Stimulated activated CD8-positive, alpha-beta memory T cell treated with anti-CD3 and anti-CD28 coated beads, Interleukin-15, amount 100 ng/mL, for 48 hours (primary cell): ENCODE measurements around the gene SLIT3.

ENCODE experiments used
- DNase-seq, 2 donors: peaks; one replicate each; pipeline ENCODE4 v3.0.0-alpha.2; 2020; ENCODE audit warnings: low read depth in 2 of 2

The SLIT3 gene

GRCh38 chr5:169029661-169030274, 271.2 kb downstream of the SLIT3 start:
- no peak for DNase-seq

DNA sequence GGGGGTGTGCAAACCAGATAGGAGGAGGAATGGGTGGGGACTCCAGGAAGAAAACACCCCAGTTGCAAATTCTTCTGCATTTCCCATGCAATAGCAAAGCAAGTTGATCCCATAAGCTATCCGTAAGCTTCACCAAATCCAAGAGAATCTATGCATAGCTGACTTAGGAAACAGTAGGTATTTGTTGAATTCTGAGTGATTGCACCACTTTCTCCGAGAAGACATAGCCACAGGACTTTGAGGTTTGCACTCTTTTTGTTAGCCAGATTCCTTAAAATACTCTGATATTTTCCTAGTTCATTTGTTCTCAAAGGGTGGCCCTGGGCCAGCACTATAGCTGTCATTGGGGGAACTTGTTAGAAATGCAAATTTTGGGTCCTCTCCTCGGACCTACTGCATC, 271.9 kb downstream of the SLIT3 start:
- DNase-seq, result no peak

GRCh38 chr5:169027501-169028061, 273.4 kb downstream of the SLIT3 start:
- DNase-seq, result no peak

GRCh38 chr5:169025491-169025890, 275.4 kb downstream of the SLIT3 start:
- DNase-seq, result no peak

- no peak for DNase-seq
These were observed 276.5 kb downstream of the SLIT3 start for GRCh38 chr5:169024421-169024820.

DNA sequence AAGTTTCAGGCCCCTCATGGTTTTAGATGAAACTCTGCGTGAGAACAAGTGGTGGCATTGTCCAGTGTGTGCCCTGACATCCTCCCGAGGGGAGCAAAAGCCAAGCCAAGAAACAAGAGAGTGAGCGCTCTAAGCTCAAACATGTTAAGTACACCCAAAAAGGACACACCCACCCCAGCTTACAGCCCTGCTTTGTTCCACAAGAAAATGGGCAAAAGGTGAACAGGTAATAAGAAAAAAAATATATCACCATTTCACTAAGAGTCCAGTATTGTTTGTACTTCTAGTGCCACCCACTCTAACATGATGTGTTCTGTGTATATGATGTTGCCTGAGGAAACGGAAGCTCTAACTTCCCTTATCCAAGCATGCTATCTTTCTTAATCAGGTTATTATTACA, 278.2 kb downstream of the SLIT3 start:
- no peak for DNase-seq

DNA sequence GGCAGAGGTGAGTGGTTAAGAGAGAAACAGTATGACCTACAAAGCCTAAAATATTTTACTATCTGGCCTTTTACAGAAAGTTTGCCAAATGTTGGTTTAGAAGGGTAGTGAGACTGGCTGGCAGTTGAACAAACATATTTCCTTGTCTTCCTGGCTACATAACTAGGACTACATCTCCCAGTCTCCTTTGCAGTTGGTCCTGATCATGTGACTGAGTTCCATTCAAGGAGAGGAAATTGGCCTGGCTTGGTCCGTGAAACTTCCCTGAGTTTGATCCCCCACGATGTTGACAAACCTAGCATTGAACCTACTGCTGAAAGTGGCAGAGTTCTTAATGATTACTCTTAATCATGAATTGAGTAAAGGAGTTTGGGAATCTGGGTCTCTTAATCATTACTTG, 280.8 kb downstream of the SLIT3 start:
- DNase-seq, result no peak

DNA sequence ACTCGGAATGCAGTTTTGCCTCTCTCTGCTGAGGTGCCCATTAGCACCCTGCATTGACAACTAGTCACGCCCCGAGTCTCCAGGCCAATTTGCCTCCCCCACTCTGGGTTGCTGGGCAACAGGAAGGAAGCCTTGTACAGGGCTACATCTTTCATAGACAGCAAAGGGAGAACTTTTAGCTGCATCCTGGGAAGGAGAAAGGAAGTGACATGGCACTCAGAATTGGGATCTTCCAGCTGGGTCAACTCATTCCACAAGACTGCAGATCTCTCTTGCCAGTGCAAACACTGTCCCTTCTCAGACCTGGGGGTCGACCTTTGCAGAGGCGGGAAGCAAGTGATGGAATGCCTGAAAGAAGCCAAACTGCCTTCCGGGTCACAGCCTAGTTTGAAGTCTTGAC, 282.0 kb downstream of the SLIT3 start:
- DNase-seq, result no peak

GRCh38 chr5:169015991-169016390, 284.9 kb downstream of the SLIT3 start:
- no peak for DNase-seq

DNA sequence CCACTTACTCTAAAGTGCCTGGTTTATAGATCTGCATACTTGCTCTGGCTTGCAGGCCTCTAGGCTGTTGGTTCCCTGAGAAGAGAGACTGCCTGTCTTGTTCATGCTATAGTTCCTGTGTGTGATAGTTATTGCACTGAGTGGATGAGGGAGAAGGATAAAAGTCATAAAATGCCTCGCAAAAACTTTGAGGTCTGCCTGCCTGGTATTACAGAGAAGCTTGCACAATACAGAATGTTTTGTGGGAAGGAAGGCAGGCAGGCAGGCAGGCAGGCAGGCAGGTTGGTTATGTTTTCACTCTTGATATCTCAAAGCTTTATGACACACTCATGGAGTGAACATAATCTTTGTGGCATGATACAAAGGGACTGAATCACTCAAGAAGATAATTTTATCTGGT, 287.1 kb downstream of the SLIT3 start:
- DNase-seq, result no peak

DNA sequence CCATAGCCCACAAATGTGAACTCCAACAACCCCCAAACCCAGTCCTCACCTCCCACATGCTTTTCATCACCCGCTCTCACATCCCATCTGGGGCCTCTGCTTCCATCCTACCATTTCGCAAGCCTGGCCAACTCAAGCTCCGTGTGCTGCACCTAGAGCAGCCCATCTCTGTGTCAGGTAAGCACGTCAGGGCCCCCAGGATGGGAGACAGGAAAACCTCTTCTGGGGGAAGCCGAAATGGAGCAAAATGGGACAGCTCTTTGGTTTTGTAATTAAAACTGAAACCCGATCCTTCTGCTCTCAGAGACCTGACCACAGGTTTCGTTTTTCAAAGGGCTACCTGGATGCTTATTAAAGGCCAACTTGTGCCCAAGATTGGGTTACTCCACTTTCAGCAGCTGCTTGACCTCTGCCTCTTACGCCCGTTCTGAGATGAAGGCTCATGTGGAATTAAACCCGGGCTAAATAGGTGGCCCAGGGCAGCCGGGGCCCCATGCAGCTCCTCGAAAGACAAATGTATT, 287.7 kb downstream of the SLIT3 start:
- DNase-seq, result no peak

DNA sequence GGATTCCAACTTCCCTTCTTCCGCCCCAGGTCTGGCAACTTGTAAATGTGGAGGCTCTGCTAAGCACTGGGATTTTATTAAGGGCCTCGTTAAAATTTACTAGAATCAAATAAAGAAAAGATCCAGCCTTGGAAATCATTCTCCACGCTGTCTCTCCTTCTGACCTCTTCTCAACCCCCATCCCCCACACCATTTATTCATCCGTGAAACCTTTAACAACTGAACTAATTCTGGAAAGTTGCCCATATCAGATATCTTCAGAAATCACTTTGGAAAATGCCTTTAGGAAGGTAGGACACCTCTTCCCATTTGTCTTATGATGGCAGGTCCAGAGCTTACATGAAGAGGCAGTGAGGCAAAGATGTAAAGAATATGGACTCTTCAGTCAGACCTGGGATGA, 288.5 kb downstream of the SLIT3 start:
- DNase-seq, result no peak

- no peak for DNase-seq
These were observed 289.5 kb downstream of the SLIT3 start for GRCh38 chr5:169011451-169011850.

GRCh38 chr5:169011009-169011408, 289.9 kb downstream of the SLIT3 start:
- DNase-seq, result no peak

DNA sequence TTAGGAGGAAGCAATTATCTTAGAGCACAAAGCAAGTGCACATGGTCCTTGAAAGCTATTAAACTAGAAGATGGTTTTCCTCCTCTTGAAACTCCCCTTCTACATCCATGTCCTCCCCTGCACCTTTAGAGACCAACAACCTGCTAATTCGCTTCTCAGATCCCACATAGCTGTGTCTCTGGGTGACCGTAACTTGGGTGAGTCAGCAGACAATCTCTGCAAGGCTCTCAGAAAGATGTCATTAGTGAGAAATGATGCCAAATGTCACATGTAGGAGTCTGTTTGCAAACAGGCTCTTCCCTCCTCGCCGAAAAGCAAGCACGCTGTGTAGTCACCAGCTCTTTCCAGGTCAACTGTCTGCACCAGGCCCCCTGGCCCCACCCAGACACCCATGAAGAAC, 291.8 kb downstream of the SLIT3 start:
- no peak for DNase-seq

GRCh38 chr5:169006842-169007790, 293.8 kb downstream of the SLIT3 start:
- DNase-seq, result no peak

DNA sequence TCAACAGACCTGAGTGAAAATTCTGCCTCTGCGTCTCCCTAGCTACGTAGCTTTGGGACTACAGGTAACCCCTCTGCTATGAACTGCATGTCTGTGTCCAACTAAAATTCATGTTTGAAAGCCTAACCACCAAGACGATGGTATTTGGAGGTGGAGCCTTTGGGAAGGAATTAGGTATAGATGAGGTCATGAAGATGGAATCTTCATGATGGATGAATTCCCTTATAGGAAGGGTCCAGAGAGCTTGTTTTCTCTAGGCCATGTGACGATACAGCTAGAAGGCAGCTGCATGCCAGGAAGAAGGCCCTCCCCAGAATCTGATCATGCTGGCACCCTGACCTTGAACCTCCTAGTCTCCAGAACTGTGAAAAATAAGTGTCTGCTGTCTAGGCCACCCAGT, 296.4 kb downstream of the SLIT3 start:
- DNase-seq, result no peak

DNA sequence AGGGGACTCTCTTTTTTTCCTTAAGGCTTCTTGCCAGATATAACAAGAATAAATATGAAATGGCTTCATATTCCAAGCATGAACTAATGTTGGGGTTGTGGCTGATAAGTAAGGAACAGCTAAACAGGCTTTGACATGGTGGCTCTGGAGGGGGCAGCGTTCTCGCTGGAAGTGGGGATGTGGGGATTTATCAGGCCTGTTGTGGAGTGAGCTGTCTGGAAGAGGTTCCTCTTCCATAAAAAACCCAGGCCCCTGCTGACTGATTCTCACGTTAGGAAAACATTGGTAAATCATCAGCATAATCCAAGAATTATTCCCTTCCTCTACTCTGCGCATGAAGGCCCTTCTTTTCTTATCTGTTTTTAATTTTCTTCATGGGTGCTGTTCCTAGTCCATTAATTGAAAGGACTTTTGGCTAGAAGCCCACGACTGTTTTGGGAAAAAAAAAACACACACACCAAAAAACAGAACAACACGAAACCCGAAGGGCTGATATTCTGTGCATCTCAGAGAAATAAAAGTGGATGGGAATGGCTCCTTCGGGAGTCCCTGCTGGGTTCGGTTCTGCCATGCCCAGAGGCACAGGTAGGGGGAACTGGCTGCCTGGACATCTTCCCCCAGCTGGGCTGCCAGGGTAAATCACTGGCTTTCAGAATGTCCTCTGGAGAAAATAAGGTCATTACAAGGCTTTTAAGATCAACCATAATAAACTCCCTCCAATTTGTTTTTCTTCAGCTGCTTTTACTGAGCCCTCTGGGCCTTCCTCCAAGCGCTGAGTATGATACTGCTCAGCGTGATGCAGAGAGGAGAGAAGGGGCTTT, 297.0 kb downstream of the SLIT3 start:
- no peak for DNase-seq

- no peak for DNase-seq
These were observed 297.9 kb downstream of the SLIT3 start for GRCh38 chr5:169002953-169003555.

DNA sequence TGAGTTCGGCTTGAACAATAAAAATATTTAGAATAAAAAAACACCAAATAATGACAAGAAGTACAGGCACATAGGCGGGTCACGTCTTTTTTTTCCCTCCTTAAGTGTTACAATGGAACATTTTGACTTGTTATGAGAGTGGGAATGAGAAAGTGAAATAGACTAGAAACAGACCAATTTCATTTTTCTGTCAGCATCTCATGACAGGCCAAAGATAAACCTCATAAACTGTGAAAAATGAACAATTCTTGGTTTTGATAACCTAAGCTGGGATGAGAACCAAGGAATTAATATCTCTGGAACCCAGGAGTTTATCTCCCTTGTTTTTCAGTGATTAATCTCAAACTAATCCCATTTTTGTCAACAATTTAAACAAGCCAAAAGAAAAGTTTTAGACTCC, 299.5 kb downstream of the SLIT3 start:
- no peak for DNase-seq

DNA sequence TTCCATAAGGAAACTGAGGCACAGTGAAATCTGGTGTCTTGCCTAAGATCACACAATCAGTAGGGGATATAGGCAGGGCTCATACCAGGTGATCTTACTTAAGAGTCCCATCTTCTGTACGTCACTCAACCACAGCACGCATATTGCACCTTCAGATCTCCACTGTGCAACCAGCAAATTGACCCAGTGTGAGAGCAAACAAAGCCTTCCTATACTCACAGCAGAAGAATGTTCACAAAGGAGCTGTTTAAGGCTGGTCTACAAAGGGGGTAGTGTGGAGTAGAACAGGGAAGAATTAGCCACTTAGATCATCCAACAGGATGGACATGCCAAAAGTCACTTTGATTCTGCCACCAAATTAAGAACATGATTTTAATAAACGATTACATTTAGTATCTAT, 305.9 kb downstream of the SLIT3 start:
- no peak for DNase-seq
